Measurements from ENCODE around the gene MAGI2. TPM values are rescaled to one million over a fixed set of nuclear protein-coding genes. Genes with fewer than 3 reads are reported as not detected.

MAGI2 gene
- total RNA-seq, 1 experiment from 2014 or later, result 0.22 TPM

DNA sequence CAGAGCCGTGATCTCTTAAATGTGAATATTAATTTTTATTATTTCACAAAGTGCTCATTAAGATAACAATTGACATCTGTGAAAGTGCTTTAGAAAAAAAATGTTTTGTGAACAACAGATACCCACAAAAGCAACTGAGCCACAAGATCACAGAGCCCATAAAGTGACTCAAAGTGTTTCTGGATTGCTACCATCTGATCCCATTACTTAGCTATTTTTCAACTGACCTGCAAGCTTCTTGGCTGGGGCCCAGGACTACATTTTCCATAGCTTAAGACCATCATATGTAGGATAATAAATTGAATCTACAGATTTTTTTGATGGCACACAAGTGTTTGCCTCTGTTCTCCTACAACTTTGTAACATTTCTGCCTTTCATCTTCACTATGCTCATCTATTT lies 980.4 kb downstream of the MAGI2 start:
- BruUV-seq (replicated peaks), result no TSS peak
- no peak overlapping the region for H3K27ac ChIP-seq (ENCODE audit: low read depth, low read length)
- POLR2A ChIA-PET, result no interaction called here
- H3K79me2 ChIP-seq (ENCODE audit: insufficient read depth, low read length), result no peaks in the 10 kb centered on the region
- no peak for DNase-seq (ENCODE audit: low read depth, low spot score)
- RAD21 ChIA-PET (ENCODE audit: low non-redundant PET in 1 of 2, low total read pairs in 2 of 2, uncharacterized antibody in 2 of 2, unreplicated experiment in 2 of 2), result no interaction called here
- TF ChIP-seq ELF1 (IDR thresholded peaks at IDR 0.05; ENCODE audit: borderline replicate concordance, low read depth) (no peak), CBX3 (IDR thresholded peaks at IDR 0.05; ENCODE audit: low read depth) (no peak), ZFX (IDR thresholded peaks at IDR 0.05) (no peak), TCF7L2 (IDR thresholded peaks at IDR 0.05; ENCODE audit: borderline replicate concordance, extremely low read depth, insufficient read depth, insufficient read length) (no peak), JUND (IDR thresholded peaks at IDR 0.05) (no peak), FOSL1 (IDR thresholded peaks at IDR 0.05; ENCODE audit: low read depth) (no peak)
- TF ChIP-seq, protein P1, sequence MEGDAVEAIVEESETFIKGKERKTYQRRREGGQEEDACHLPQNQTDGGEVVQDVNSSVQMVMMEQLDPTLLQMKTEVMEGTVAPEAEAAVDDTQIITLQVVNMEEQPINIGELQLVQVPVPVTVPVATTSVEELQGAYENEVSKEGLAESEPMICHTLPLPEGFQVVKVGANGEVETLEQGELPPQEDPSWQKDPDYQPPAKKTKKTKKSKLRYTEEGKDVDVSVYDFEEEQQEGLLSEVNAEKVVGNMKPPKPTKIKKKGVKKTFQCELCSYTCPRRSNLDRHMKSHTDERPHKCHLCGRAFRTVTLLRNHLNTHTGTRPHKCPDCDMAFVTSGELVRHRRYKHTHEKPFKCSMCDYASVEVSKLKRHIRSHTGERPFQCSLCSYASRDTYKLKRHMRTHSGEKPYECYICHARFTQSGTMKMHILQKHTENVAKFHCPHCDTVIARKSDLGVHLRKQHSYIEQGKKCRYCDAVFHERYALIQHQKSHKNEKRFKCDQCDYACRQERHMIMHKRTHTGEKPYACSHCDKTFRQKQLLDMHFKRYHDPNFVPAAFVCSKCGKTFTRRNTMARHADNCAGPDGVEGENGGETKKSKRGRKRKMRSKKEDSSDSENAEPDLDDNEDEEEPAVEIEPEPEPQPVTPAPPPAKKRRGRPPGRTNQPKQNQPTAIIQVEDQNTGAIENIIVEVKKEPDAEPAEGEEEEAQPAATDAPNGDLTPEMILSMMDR (IDR thresholded peaks at IDR 0.05 in 2 of 3, conservative IDR thresholded peaks at IDR 0.05 in 1 of 3; ENCODE audit: borderline replicate concordance in 1 of 3, insufficient read depth in 1 of 3, low read depth in 2 of 3, low read length in 2 of 3), result no peak
- TF ChIP-seq, protein P2, sequence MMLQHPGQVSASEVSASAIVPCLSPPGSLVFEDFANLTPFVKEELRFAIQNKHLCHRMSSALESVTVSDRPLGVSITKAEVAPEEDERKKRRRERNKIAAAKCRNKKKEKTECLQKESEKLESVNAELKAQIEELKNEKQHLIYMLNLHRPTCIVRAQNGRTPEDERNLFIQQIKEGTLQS (IDR thresholded peaks at IDR 0.05), result no peak
- TF ChIP-seq, protein P3, sequence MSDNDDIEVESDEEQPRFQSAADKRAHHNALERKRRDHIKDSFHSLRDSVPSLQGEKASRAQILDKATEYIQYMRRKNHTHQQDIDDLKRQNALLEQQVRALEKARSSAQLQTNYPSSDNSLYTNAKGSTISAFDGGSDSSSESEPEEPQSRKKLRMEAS (IDR thresholded peaks at IDR 0.05), result no peak
- H3K4me1 ChIP-seq (ENCODE audit: control insufficient read depth in 1 of 2, insufficient read depth in 2 of 2, low read length in 2 of 2), result no peaks in the 10 kb centered on the region
- H4K20me1 ChIP-seq (ENCODE audit: insufficient read depth), result no peaks in the 10 kb centered on the region
- H3K9me2 ChIP-seq (ENCODE audit: insufficient read depth), result no peaks in the 10 kb centered on the region
- H3K36me3 ChIP-seq (ENCODE audit: control insufficient read depth in 1 of 2, insufficient read depth in 2 of 2, low read length in 2 of 2), result no peaks in the 10 kb centered on the region
- intact Hi-C loops (cut with micrococcal nuclease), result loop anchor here (5.0 kb wide), 1 partner anchor 49 kb away; no protein-coding TSS in a partner anchor
- no peak for ATAC-seq
- no peak overlapping the region for H3K4me3 ChIP-seq (replicated peaks in 1 of 2; ENCODE audit: low read depth in 1 of 2, low read length in 2 of 2)
- H3K9ac ChIP-seq (ENCODE audit: low read length), result no peak overlapping the region
- peaks cover 22% of the 10 kb centered on the region; the same call in 1 of the 2 replicates for H3K27me3 ChIP-seq (ENCODE audit: insufficient read depth, low read length)
- CTCF ChIA-PET, result no interaction called here
- H3K4me2 ChIP-seq (ENCODE audit: low read length), result no peak overlapping the region
- H3K9me3 ChIP-seq (ENCODE audit: control insufficient read depth in 1 of 2, insufficient read depth in 1 of 2, low read depth in 1 of 2, low read length in 2 of 2), result no peaks in the 10 kb centered on the region
- no peak overlapping the region for H2AFZ ChIP-seq (ENCODE audit: low read depth, low read length, poor library complexity, severe bottlenecking)
